IPS-11a (cell line): ENCODE data around the gene PLXNA4.

ENCODE experiments used
- H3K4me3 ChIP-seq: one replicate; pipeline ENCODE4 v1.5.1; 2013; ENCODE audit warnings: low read depth, low read length, control low read depth

The PLXNA4 gene

DNA sequence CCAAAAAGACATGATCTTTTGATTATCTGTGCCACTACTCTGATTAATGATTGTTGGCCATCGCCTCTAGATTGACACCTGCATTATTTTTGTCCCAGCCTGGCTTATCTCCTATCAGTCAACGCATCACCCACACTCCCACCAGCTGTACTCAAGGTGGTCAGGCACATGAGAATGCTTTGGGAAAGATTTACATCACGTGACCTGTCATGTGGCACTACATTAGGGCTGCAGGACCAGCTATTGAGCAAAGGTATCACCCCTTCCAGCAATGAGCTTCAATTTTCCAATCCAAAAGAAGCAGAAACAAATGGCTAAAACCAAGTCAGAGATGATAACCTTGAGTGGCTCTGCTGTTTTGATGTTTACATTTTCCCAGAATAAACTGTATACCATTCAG, 204.3 kb downstream of the PLXNA4 start:
- H3K4me3 ChIP-seq = no peak overlapping the region

DNA sequence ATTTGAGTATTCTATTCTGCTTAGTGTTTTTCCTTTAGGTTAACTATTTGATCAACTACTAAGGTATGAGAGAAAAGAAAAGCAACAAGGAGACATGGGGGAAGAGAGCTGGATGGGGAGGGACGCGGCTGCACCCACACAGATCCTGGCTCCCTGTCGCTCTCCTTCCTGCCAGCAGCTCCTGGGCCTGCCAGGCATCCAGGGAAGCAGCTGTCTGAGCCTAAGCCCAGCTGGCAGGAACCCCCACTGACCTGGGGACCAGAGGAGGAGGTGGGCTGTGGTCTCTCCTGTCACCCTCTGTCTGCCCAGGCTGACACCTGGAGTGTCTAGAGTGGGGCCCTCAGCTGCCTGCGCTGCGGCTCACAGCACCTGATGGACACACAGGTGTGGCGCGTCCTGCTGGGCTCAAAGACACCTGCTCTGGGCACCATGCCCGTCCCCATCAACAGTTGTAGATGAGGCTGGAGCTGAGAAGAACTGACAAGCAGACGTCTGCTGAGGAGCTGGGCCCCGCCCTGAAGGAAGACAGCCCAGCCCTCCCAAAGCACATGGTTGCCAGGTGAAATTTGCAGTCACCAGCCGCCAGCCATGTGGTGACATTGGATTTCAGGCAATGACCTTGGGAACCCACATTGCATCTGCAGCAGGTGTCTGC, 207.9 kb downstream of the PLXNA4 start:
- H3K4me3 ChIP-seq = no peak overlapping the region

GRCh38 chr7:132367795-132368194, 208.5 kb downstream of the PLXNA4 start:
- H3K4me3 ChIP-seq = no peak overlapping the region

- no peak overlapping the region for H3K4me3 ChIP-seq
These were observed 209.3 kb downstream of the PLXNA4 start for GRCh38 chr7:132367004-132367403.

- no peak overlapping the region for H3K4me3 ChIP-seq
These were observed 212.0 kb downstream of the PLXNA4 start for GRCh38 chr7:132364226-132364625.

- no peak overlapping the region for H3K4me3 ChIP-seq
These were observed 214.2 kb downstream of the PLXNA4 start for GRCh38 chr7:132362059-132362458.

DNA sequence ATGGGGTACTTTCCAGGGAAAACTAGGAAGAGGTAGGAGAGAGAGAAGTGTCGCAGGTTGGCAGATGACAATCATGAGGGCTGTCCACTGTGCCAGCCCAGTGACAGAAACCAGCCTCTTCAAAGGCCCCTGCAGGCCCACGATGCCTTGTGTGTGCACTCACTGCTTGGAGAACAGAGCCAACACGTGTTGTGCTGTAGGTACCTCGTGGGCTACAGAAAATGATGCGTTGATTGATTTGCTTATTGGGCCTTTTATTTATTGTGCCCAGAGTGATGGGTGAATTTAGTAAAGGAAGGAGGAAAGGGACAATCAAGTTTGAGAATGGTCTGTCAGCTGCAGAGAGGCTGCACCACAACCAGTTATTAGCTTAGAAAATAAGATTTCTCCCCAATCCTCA, 215.1 kb downstream of the PLXNA4 start:
- H3K4me3 ChIP-seq = no peak overlapping the region

DNA sequence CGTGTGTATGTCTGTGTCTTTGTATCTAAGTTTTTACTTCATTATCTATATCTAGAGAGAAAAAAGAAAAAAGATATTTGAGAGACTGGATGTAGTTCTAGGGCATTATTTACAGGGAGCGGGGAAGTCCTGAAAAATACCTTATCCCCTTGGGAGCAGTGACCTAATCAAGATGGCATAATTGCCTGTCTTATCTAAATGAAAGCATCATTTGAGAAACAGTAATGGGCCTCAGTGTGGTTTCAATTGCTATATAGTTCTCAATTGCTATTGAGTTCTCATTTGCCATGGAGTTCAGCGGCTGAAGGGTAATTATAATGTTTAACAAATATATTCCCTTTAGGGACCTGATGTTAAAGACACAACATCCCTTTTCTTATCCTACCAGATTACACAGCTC, 216.5 kb downstream of the PLXNA4 start:
- no peak overlapping the region for H3K4me3 ChIP-seq

DNA sequence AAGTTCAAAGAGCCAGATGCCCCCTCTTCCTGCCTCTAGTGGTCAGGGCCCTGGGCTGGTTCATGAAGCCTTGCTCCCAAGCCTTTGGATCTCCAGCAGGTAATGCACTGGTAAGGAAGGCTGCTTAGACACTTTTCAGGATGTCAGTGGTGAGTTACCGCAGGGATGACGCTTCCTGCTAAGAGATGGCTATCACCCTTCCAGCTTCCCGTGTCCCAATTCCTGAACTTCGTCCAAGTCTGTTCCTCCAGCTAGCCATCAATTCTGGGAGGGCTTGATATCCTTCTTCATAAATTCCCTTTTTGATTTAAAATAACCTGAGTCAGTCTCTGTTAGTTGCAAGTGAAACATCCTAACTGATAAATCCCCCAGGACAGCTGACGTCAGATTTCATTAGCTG, 221.2 kb downstream of the PLXNA4 start:
- no peak overlapping the region for H3K4me3 ChIP-seq

DNA sequence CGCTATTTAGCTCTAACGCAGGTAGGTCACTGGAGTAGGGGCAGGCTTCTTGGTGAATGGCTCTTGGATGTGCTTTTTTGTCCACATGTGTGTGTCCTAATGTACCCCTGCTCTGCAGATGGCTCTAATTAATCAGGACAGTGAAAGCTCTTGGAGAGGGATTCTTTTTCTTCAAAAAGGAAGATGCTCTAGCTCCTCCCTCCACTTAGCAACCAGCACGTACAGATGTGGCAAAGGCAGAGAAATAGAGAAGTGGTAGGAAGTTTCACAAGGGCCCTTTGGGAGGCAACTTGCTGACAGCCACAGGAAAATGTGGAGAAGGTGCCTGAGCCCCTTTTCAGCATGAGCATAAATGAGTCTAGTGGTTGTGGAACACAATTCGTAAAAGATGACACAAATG, 221.7 kb downstream of the PLXNA4 start:
- no peak overlapping the region for H3K4me3 ChIP-seq

- no peak overlapping the region for H3K4me3 ChIP-seq
These were observed 222.3 kb downstream of the PLXNA4 start for GRCh38 chr7:132353936-132354335.

DNA sequence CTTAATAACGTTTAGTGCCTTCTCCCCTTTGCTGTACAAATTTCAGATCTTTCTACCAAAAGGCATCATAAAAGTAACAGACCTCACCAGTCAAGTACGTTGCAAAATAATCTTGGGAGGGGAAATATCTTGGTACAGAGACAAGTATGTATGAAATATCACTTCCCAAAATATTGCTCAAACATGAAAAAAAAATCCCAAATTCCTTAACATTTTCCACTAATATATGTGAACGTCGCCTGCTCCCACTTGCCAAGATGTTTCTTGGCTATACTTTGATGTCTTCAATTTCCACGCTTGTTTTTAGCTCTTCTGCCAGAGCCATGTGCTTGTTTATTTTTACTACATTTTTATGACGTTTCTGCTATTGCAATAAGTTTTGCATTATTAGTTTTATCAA, 223.5 kb downstream of the PLXNA4 start:
- no peak overlapping the region for H3K4me3 ChIP-seq

GRCh38 chr7:132351954-132352499, 224.2 kb downstream of the PLXNA4 start:
- H3K4me3 ChIP-seq = no peak overlapping the region

GRCh38 chr7:132350741-132351140, 225.5 kb downstream of the PLXNA4 start:
- H3K4me3 ChIP-seq = no peak overlapping the region

DNA sequence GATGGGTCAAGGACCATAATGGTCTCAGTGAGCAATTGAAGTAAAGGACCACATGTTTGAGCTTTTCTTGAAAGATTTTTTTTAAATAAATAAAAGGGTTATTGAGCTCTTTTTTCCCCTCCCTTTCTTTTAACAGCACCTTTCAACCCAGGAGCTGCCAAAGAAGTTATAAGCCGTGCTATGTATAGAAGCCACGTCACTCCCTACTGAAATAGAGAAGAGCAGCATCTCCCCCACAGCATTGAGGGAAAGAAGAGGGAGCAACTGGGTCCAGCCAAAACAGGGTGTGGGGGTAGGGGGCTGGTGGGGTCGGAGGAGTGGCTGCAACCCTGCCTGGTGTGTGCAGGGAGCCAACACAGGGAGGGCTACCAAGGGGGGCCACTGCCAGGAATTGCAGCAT, 227.2 kb downstream of the PLXNA4 start:
- no peak overlapping the region for H3K4me3 ChIP-seq

- H3K4me3 ChIP-seq = no peak overlapping the region
These were observed 227.9 kb downstream of the PLXNA4 start for GRCh38 chr7:132348341-132348740.

DNA sequence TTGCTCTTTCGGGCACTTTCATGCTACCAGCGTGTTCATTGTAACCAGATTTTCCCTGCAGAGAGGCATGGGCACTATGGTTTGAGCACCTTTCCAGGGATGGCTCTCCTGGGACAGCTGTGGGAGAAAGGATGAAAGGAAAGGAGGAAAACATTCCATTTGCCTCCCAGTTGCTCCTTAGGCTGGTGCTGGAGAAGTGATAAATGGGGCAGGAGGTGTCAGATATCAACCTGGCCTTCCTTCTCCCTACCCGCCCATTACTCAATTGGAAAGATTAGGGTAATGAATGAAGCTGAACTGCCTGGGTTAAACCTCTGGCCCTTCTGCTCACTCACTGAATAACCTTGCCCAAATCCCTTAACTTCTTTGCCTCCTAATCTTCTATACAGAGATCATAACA, 228.4 kb downstream of the PLXNA4 start:
- H3K4me3 ChIP-seq = no peak overlapping the region

DNA sequence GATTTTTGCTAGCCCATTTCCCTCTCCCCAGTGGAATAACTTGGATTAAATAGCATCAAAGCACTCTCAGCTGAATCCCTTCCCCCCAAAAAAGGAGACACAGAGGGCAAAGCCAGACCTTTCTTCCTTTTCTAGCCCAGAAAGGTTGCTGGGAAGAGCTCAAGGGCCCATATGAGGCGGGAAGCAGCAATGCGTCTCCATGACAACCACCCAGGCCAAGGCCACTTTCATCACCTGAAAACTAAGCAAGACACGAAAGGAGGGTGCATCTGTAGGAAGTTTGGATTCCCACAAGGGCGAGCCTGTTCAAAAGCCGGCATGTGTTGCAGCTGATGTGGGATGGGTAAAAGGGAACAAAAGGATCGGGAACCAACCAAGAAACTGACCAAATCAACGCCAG, 229.1 kb downstream of the PLXNA4 start:
- H3K4me3 ChIP-seq = no peak overlapping the region

DNA sequence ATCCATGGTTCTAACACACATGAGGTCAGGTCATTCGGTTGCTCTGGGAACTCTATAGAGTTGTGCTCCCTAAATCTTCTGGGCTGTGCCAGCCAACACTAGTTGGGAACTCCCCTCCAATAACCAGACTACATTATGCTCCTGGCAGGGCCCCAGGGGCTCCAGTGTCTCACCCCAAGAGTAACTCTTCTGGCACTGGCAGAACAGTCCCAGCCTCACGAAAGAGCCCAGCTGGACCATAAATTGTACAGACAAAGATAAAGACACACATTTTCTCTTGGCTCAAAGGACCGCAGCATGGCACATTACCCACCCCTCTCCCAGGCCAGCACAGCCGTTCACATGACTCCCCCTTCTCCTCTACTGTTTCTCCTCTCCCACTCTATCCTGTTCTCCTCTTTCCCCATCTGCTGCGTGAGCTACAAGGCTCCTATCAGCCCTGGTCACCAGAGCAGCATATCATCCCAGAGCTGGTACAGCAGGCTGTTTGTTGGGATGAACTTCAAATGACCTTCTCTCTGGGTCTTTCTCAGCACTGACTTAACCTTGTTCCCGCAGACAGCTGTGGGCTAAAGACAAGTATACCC, 230.6 kb downstream of the PLXNA4 start:
- H3K4me3 ChIP-seq = no peak overlapping the region

DNA sequence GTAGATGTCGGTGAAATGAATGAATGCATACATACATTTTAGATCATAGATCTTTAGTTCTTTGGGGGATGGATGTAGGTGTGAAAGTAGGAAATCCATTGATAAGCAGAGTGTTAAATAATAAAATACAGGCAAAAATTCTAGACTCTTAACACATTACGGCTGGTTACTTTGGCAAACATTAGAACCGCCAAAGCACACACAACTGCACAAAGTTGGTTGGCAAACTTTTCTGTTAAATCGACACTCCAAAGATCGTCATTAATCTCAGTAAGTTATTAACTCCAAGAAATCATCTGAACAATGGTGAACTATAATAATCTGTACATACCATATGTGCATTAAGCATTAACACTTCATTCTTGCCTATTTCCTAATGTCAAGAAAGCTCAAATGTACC, 231.2 kb downstream of the PLXNA4 start:
- no peak overlapping the region for H3K4me3 ChIP-seq

DNA sequence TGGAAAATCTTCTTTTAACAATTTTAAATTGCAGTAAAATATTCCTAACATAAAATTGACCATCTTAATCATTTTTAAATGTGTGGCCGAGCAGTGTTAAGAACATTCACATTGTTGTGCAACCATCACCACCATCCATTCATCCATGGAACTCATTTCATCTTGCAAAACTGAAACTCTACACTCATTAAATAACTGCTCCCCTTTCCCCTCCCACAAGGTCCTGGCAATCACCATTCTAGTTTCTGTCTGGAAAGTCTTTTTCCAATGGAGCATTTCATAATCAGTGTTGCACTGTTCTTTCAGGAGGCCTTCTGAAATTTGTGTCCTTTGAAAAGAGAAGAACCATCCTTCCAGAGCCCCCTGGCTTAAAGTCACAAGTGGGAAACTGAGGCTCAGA, 233.1 kb downstream of the PLXNA4 start:
- H3K4me3 ChIP-seq = no peak overlapping the region

GRCh38 chr7:132337450-132338080, 238.7 kb downstream of the PLXNA4 start:
- H3K4me3 ChIP-seq = no peak overlapping the region
